Astrocyte (in vitro differentiated cells and primary cell): Measurements from ENCODE around the gene NTM. TPM values are rescaled to one million over a fixed set of nuclear protein-coding genes. Genes with fewer than 3 reads are reported as not detected.

ENCODE experiments used
- DNase-seq: peaks from one replicate; pipeline ENCODE4 v3.0.0-alpha.2; 2010; ENCODE audit warnings: low read depth
- FAIRE-seq: peaks from 2 replicates; lab custom pipeline; 2011; peaks lifted over from hg19 to GRCh38; lab: Jason Lieb, UNC
- H2AFZ ChIP-seq: 2 replicates; pipeline ENCODE4 v1.6.0; 2012; ENCODE audit warnings: low read depth, low read length, inconsistent platforms
- H3K27ac ChIP-seq: 2 replicates; pipeline ENCODE4 v1.5.1; 2011; ENCODE audit warnings: low read depth, low read length, inconsistent platforms
- H3K27me3 ChIP-seq: 2 replicates; pipeline ENCODE4 v1.6.0; 2011; ENCODE audit warnings: low read length, inconsistent platforms; ENCODE audit not compliant: insufficient read depth
- H3K36me3 ChIP-seq: 2 replicates; pipeline ENCODE4 v1.5.1; 2011; ENCODE audit warnings: low read length, inconsistent platforms; ENCODE audit not compliant: insufficient read depth
- H3K4me1 ChIP-seq: 2 replicates; pipeline ENCODE4 v1.5.1; 2011; ENCODE audit warnings: low read length, inconsistent platforms; ENCODE audit not compliant: insufficient read depth
- H3K4me2 ChIP-seq: 2 replicates; pipeline ENCODE4 v1.6.0; 2012; ENCODE audit warnings: low read length, inconsistent platforms
- H3K4me3 ChIP-seq: 2 replicates; pipeline ENCODE4 v1.5.1; 2011; ENCODE audit warnings: low read depth, mild to moderate bottlenecking, low read length, inconsistent platforms; ENCODE audit not compliant: insufficient read depth
- H3K79me2 ChIP-seq: 2 replicates; pipeline ENCODE4 v1.6.0; 2012; ENCODE audit warnings: mild to moderate bottlenecking, low read length, inconsistent platforms; ENCODE audit not compliant: insufficient read depth
- H3K9ac ChIP-seq: 2 replicates; pipeline ENCODE4 v1.6.0; 2012; ENCODE audit warnings: mild to moderate bottlenecking, low read length, inconsistent platforms
- H3K9me3 ChIP-seq: 2 replicates; pipeline ENCODE4 v1.5.1; 2012; ENCODE audit warnings: low read depth, mild to moderate bottlenecking, low read length, inconsistent platforms; ENCODE audit not compliant: insufficient read depth
- H4K20me1 ChIP-seq: 2 replicates; pipeline ENCODE4 v1.6.0; 2012; ENCODE audit warnings: low read length, inconsistent platforms; ENCODE audit not compliant: insufficient read depth
- H3K27ac Mint-ChIP-seq: one replicate; pipeline ENCODE4 v1.8.0; 2021; ENCODE audit warnings: mild to moderate bottlenecking, mixed read lengths; ENCODE audit not compliant: unreplicated experiment
- H3K27me3 Mint-ChIP-seq: one replicate; pipeline ENCODE4 v1.8.0; 2021; ENCODE audit warnings: low read depth, mixed read lengths; ENCODE audit not compliant: unreplicated experiment
- H3K36me3 Mint-ChIP-seq: one replicate; pipeline ENCODE4 v1.8.0; 2021; ENCODE audit warnings: low read depth, mixed read lengths; ENCODE audit not compliant: unreplicated experiment
- H3K4me1 Mint-ChIP-seq: one replicate; pipeline ENCODE4 v1.8.0; 2021; ENCODE audit warnings: low read depth, mixed read lengths; ENCODE audit not compliant: unreplicated experiment
- H3K4me3 Mint-ChIP-seq: one replicate; pipeline ENCODE4 v1.8.0; 2021; ENCODE audit warnings: mild to moderate bottlenecking, moderate library complexity, mixed read lengths; ENCODE audit not compliant: unreplicated experiment
- H3K9me3 Mint-ChIP-seq: one replicate; pipeline ENCODE4 v1.8.0; 2021; ENCODE audit warnings: mild to moderate bottlenecking, mixed read lengths; ENCODE audit not compliant: unreplicated experiment
- CTCF ChIP-seq: IDR thresholded peaks from 2 replicates; pipeline ENCODE4 v1.5.1; 2011; ENCODE audit warnings: low read depth, mild to moderate bottlenecking, inconsistent platforms, low read length, moderate library complexity; ENCODE audit not compliant: insufficient read depth
- EZH2 ChIP-seq: IDR thresholded peaks from 2 replicates; pipeline ENCODE4 v1.6.1; 2012; ENCODE audit warnings: mild to moderate bottlenecking, low read length, inconsistent platforms; ENCODE audit not compliant: insufficient read depth
- total RNA-seq: library from RNA; stranded (reverse); gene quantifications from 2 replicates; pipeline ENCODE4 v1.2.1, GENCODE V29; 2021

NTM gene
- total RNA-seq, 1 donor from 2014 or later: 98.2 TPM

GRCh38 chr11:131686836-131687235 is 316.4 kb downstream of the NTM start:
- H3K36me3 Mint-ChIP-seq: no peaks in the 10 kb centered on the region
- H3K27me3 Mint-ChIP-seq: peaks cover 33% of the 10 kb centered on the region
- Histone ChIP-seq H4K20me1 (no peaks in the 10 kb centered on the region), H3K36me3 (no peaks in the 10 kb centered on the region), H3K4me2 (no peak overlapping the region), H3K9ac (no peak overlapping the region), H3K79me2 (no peaks in the 10 kb centered on the region), H3K4me1 (peaks cover 5% of the 10 kb centered on the region), H3K27me3 (peaks cover 5% of the 10 kb centered on the region), H3K27ac (no peak overlapping the region), H3K4me3 (no peak overlapping the region), H2AFZ (no peak overlapping the region), H3K9me3 (no peaks in the 10 kb centered on the region)
- no peak for DNase-seq
- TF ChIP-seq EZH2 (no peak), CTCF (no peak)
- H3K4me1 Mint-ChIP-seq: no peaks in the 10 kb centered on the region
- no peak for FAIRE-seq
- no peak overlapping the region for H3K27ac Mint-ChIP-seq
- no peak overlapping the region for H3K4me3 Mint-ChIP-seq
- peaks cover 1% of the 10 kb centered on the region for H3K9me3 Mint-ChIP-seq

DNA sequence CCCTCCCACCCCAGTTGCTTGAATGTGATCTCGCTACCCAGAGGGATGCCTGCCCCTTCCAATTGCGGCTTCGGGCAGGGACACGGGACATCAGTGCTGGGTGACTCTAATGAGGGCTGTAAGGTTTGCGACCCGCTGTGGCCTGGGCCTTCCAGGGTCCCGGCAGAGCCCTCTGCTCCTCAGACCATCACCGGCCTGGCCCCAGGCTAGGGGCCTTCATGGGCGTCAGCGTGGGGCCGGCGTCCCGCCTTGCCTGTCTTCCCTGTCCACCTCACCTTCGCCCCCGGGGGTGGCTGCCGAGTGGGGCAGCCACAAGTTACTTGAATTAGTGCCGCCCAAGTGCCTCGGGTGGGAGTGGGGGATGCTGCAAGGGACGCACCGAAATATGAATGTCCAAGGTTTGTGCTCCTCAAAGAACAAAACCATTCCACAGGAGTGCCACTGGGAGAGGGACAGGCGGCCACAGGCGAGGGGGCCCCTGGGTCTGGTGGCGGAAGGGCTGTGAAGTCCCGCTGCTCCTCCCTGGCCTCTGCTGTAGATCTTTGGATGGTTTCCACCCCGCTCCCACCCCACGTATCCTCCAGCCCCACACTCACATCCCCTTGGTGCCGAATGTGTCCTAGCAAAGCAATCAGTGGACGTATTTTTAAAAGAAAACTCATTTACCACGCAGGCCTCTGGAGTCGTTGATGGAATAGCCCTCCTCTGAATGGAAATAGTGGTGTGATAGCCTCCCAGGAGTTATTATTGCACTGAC is 317.1 kb downstream of the NTM start:
- H3K27ac ChIP-seq: no peak overlapping the region
- no peaks in the 10 kb centered on the region for H3K9me3 ChIP-seq
- Mint-ChIP-seq H3K27ac (no peak overlapping the region), H3K27me3 (peaks cover 37% of the 10 kb centered on the region), H3K9me3 (peaks cover 1% of the 10 kb centered on the region), H3K4me3 (no peak overlapping the region), H3K36me3 (no peaks in the 10 kb centered on the region), H3K4me1 (peaks cover 1% of the 10 kb centered on the region)
- H3K4me1 ChIP-seq: peaks cover 5% of the 10 kb centered on the region
- H3K36me3 ChIP-seq: no peaks in the 10 kb centered on the region
- peaks cover 5% of the 10 kb centered on the region for H3K27me3 ChIP-seq
- no peak for FAIRE-seq
- H3K4me3 ChIP-seq: no peak overlapping the region
- peak overlapping the region; percentile 79 for H2AFZ ChIP-seq
- TF ChIP-seq CTCF (no peak), EZH2 (no peak)
- H3K9ac ChIP-seq: no peak overlapping the region
- H3K4me2 ChIP-seq: peak overlapping the region; percentile 82
- no peak for DNase-seq
- no peaks in the 10 kb centered on the region for H4K20me1 ChIP-seq
- no peaks in the 10 kb centered on the region for H3K79me2 ChIP-seq

DNA sequence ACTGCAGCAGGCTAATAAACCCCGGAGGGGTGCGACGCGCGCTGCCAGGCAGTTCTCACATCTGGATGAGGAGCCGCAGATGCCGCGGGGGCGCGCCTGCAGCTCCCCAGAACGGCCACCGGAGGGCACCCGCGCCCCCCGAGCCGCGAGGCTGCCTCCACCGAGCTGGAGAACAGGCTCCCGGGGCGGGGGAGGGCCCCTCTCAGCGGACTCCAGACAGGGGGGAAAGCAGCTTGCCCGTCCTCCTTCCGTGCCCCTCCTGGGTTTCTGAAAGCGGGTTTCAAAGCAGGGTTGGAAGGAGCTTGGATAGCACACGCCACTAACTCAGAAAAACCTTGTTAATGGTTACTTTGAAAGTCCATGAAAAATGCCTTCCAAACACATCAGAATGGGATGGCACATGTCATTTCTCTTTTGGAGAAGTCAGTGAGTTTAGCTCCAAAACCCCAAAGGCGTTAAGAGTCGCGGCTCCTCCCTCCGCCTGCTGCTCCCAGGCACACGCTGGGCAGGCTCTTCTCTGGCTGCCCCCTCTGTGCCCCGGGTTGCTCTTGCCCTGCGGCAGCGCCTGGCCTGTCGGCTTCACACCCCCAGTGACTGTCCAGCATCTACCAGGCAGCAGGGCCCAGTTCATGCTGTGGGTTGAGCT is 317.8 kb downstream of the NTM start:
- H4K20me1 ChIP-seq: no peaks in the 10 kb centered on the region
- DNase-seq (peak; percentile 12), FAIRE-seq (no peak)
- peaks cover 1% of the 10 kb centered on the region for H3K4me1 Mint-ChIP-seq
- H3K9ac ChIP-seq: peak overlapping the region; percentile 48
- TF ChIP-seq EZH2 (no peak), CTCF (peak; percentile 58)
- H2AFZ ChIP-seq: peak overlapping the region; percentile 79
- H3K4me1 ChIP-seq: peaks cover 5% of the 10 kb centered on the region
- peaks cover 1% of the 10 kb centered on the region for H3K9me3 Mint-ChIP-seq
- H3K36me3 ChIP-seq: no peaks in the 10 kb centered on the region
- H3K27ac Mint-ChIP-seq: no peak overlapping the region
- H3K4me3 Mint-ChIP-seq: no peak overlapping the region
- H3K36me3 Mint-ChIP-seq: no peaks in the 10 kb centered on the region
- H3K4me3 ChIP-seq: peak overlapping the region; percentile 32
- H3K27ac ChIP-seq: no peak overlapping the region
- peaks cover 4% of the 10 kb centered on the region for H3K27me3 ChIP-seq
- peak overlapping the region; percentile 82 for H3K4me2 ChIP-seq
- no peaks in the 10 kb centered on the region for H3K9me3 ChIP-seq
- H3K79me2 ChIP-seq: no peaks in the 10 kb centered on the region
- H3K27me3 Mint-ChIP-seq: peaks cover 31% of the 10 kb centered on the region
